HEK293T (cell line): ENCODE measurements around the gene LCE1E.

Experiments used
- ARNT ChIP-seq: fragments of 450-650 bp; IDR thresholded peaks from 2 replicates; pipeline ENCODE4 v1.6.1; 2017; ENCODE audit warnings: mild to moderate bottlenecking
- BHLHE40 ChIP-seq: fragments of 450-650 bp; IDR thresholded peaks from 2 replicates; pipeline ENCODE4 v1.6.1; 2016; ENCODE audit warnings: mild to moderate bottlenecking, moderate library complexity, borderline replicate concordance
- ELF4 ChIP-seq: fragments of 450-650 bp; IDR thresholded peaks from 2 replicates; pipeline ENCODE4 v1.6.1; 2017; ENCODE audit warnings: antibody characterized with exemption
- FOXA1 ChIP-seq: fragments of 450-650 bp; IDR thresholded peaks from 2 replicates; pipeline ENCODE4 v1.6.1; 2016; ENCODE audit warnings: mild to moderate bottlenecking
- FOXK2 ChIP-seq: fragments of 450-650 bp; IDR thresholded peaks from 2 replicates; pipeline ENCODE4 v1.6.1; 2016; ENCODE audit warnings: mild to moderate bottlenecking
- FOXM1 ChIP-seq: fragments of 450-650 bp; IDR thresholded peaks from 2 replicates; pipeline ENCODE4 v1.6.1; 2017; ENCODE audit warnings: mild to moderate bottlenecking, borderline replicate concordance
- LEF1 ChIP-seq: fragments of 450-650 bp; IDR thresholded peaks from 2 replicates; pipeline ENCODE4 v1.6.1; 2017; ENCODE audit warnings: mild to moderate bottlenecking, borderline replicate concordance
- NFRKB ChIP-seq: fragments of 450-650 bp; IDR thresholded peaks from 2 replicates; pipeline ENCODE4 v1.6.1; 2016; ENCODE audit warnings: mild to moderate bottlenecking, moderate library complexity
- PKNOX1 ChIP-seq: fragments of 450-650 bp; IDR thresholded peaks from 2 replicates; pipeline ENCODE4 v1.6.1; 2016
- SP1 ChIP-seq: fragments of 450-650 bp; IDR thresholded peaks from 2 replicates; pipeline ENCODE4 v1.6.1; 2017
- SUZ12 ChIP-seq: fragments of 450-650 bp; IDR thresholded peaks from 2 replicates; pipeline ENCODE4 v1.6.1; 2016; ENCODE audit warnings: mild to moderate bottlenecking
- TARDBP ChIP-seq: fragments of 450-650 bp; IDR thresholded peaks from 2 replicates; pipeline ENCODE4 v1.6.1; 2016
- ZNF384 ChIP-seq: fragments of 450-650 bp; IDR thresholded peaks from 2 replicates; pipeline ENCODE4 v1.6.1; 2016

GRCh38 chr1:152739841-152740240 lies 46.2 kb upstream of the LCE1E start:
- TF ChIP-seq BHLHE40 (no peak), FOXM1 (no peak), SP1 (no peak), PKNOX1 (no peak), LEF1 (no peak), TARDBP (no peak), ELF4 (no peak), SUZ12 (no peak), ARNT (no peak), NFRKB (no peak), FOXK2 (no peak), ZNF384 (no peak), FOXA1 (no peak)
